Neural cell (in vitro differentiated cells): ENCODE data around the gene CDC40. TPM values are rescaled to one million over a fixed set of nuclear protein-coding genes. Genes with fewer than 3 reads are reported as not detected.

Experiments used
- H2AFZ ChIP-seq: fragments of 200-600, 300-800 bp; sonication (generic), shearing (Covaris generic); 2 replicates; pipeline ENCODE4 v1.6.0; 2014; ENCODE audit warnings: low read depth, mild to moderate bottlenecking, antibody characterized with exemption, low read length, moderate library complexity
- H3F3A ChIP-seq: fragments of 200-600 bp; shearing (Covaris generic); 2 replicates; pipeline ENCODE4 v1.6.1; 2016; ENCODE audit warnings: mild to moderate bottlenecking, moderate library complexity, mixed read lengths, antibody characterized with exemption, low read length; ENCODE audit not compliant: insufficient read depth, poor library complexity, severe bottlenecking
- H3K27ac ChIP-seq: fragments of 200-600, 300-800 bp; sonication (generic), shearing (Covaris generic); 2 replicates; pipeline ENCODE4 v1.5.1; 2014; ENCODE audit warnings: mild to moderate bottlenecking, low read length, moderate library complexity
- H3K27me3 ChIP-seq: fragments of 300-800, 200-600 bp; sonication (generic), shearing (Covaris generic); 2 replicates; pipeline ENCODE4 v1.6.0; 2014; ENCODE audit warnings: mild to moderate bottlenecking, low read depth, low read length, moderate library complexity; ENCODE audit not compliant: insufficient read depth
- H3K36me3 ChIP-seq: fragments of 300-800, 200-600 bp; sonication (generic), shearing (Covaris generic); 2 replicates; pipeline ENCODE4 v1.5.1; 2014; ENCODE audit warnings: mild to moderate bottlenecking, antibody characterized with exemption, low read length, moderate library complexity; ENCODE audit not compliant: insufficient read depth
- H3K4me2 ChIP-seq: fragments of 300-800, 200-600 bp; sonication (generic), shearing (Covaris generic); 2 replicates; pipeline ENCODE4 v1.6.0; 2014; ENCODE audit warnings: mild to moderate bottlenecking, low read length
- H3K4me3 ChIP-seq: fragments of 300-800, 200-600 bp; sonication (generic), shearing (Covaris generic); 2 replicates; pipeline ENCODE4 v1.5.1; 2014; ENCODE audit warnings: mild to moderate bottlenecking, low read length, moderate library complexity
- H3K79me2 ChIP-seq: fragments of 200-600 bp; shearing (Covaris generic); replicated peaks from 2 replicates; pipeline ENCODE4 v1.6.0; 2014; ENCODE audit warnings: mild to moderate bottlenecking, low read length, moderate library complexity; ENCODE audit not compliant: insufficient read depth
- H3K9ac ChIP-seq: fragments of 300-800, 200-600 bp; sonication (generic), shearing (Covaris generic); 2 replicates; pipeline ENCODE4 v1.6.1; 2016; ENCODE audit warnings: mild to moderate bottlenecking, low read length, mixed read lengths
- H3K9me2 ChIP-seq: fragments of 200-600 bp; shearing (Covaris generic); 2 replicates; pipeline ENCODE4 v1.6.1; 2016; ENCODE audit warnings: mild to moderate bottlenecking, low read length, mixed read lengths; ENCODE audit not compliant: insufficient read depth
- H3K9me3 ChIP-seq: fragments of 200-600, 300-800 bp; sonication (generic), shearing (Covaris generic); 2 replicates; pipeline ENCODE4 v1.6.1; 2016; ENCODE audit warnings: mild to moderate bottlenecking, mixed run types, low read length, moderate library complexity, mixed read lengths
- H4K20me1 ChIP-seq: fragments of 200-600 bp; shearing (Covaris generic); 2 replicates; pipeline ENCODE4 v1.6.1; 2016; ENCODE audit warnings: mild to moderate bottlenecking, mixed run types; ENCODE audit not compliant: insufficient read depth
- CTCF ChIP-seq: fragments of 450-650 bp; IDR thresholded peaks from 2 replicates; pipeline ENCODE4 v1.5.1; 2014; ENCODE audit warnings: antibody characterized with exemption, mild to moderate bottlenecking, moderate library complexity; ENCODE audit not compliant: poor library complexity, severe bottlenecking
- EP300 ChIP-seq: fragments of 450-650 bp; conservative IDR thresholded peaks from 2 replicates; pipeline ENCODE4 v1.6.1; 2014; ENCODE audit warnings: antibody characterized with exemption, mild to moderate bottlenecking, moderate library complexity; ENCODE audit not compliant: poor library complexity, severe bottlenecking
- EZH2 ChIP-seq: fragments of 200-600, 300-800 bp; shearing (Covaris generic), sonication (generic); IDR thresholded peaks from 2 replicates; pipeline ENCODE4 v1.6.1; 2014; ENCODE audit warnings: antibody characterized with exemption, low read length, borderline replicate concordance, mild to moderate bottlenecking; ENCODE audit not compliant: insufficient read depth, poor library complexity, severe bottlenecking
- MXI1 ChIP-seq: fragments of 450-650 bp; conservative IDR thresholded peaks from 2 replicates; pipeline ENCODE4 v1.6.1; 2014; ENCODE audit warnings: antibody characterized with exemption, mild to moderate bottlenecking; ENCODE audit not compliant: poor library complexity, severe bottlenecking
- POLR2AphosphoS5 ChIP-seq: IDR thresholded peaks from 2 replicates; pipeline ENCODE4 v1.6.1; 2012
- RAD21 ChIP-seq: fragments of 450-650 bp; conservative IDR thresholded peaks from 2 replicates; pipeline ENCODE4 v1.6.1; 2014; ENCODE audit warnings: antibody characterized with exemption, mild to moderate bottlenecking, moderate library complexity
- SMC3 ChIP-seq: fragments of 450-650 bp; conservative IDR thresholded peaks from 2 replicates; pipeline ENCODE4 v1.6.1; 2014; ENCODE audit warnings: antibody characterized with exemption, mild to moderate bottlenecking, moderate library complexity; ENCODE audit not compliant: poor library complexity
- TAF1 ChIP-seq: IDR thresholded peaks from 2 replicates; pipeline ENCODE4 v1.6.1; 2012; ENCODE audit warnings: low read depth
- polyA plus RNA-seq: library from polyadenylated mRNA; depleted of rRNA; stranded (reverse); fragments of >200 nt; gene quantifications from 2 replicates; pipeline ENCODE4 v1.2.3, GENCODE V29; 2014
- TF ChIP-seq, protein P1 (sequence below): IDR thresholded peaks from 2 replicates; pipeline ENCODE4 v1.6.1; 2012; ENCODE audit warnings: borderline replicate concordance

Gene CDC40
- polyA plus RNA-seq, 1 donor from 2014 or later = 22.9 TPM

- no peak overlapping the region for H2AFZ ChIP-seq
- H3K27ac ChIP-seq = no peak overlapping the region
- TF ChIP-seq EZH2 (no peak), RAD21 (no peak), EP300 (no peak), MXI1 (no peak), SMC3 (no peak), TAF1 (no peak)
- TF ChIP-seq, protein P1, sequence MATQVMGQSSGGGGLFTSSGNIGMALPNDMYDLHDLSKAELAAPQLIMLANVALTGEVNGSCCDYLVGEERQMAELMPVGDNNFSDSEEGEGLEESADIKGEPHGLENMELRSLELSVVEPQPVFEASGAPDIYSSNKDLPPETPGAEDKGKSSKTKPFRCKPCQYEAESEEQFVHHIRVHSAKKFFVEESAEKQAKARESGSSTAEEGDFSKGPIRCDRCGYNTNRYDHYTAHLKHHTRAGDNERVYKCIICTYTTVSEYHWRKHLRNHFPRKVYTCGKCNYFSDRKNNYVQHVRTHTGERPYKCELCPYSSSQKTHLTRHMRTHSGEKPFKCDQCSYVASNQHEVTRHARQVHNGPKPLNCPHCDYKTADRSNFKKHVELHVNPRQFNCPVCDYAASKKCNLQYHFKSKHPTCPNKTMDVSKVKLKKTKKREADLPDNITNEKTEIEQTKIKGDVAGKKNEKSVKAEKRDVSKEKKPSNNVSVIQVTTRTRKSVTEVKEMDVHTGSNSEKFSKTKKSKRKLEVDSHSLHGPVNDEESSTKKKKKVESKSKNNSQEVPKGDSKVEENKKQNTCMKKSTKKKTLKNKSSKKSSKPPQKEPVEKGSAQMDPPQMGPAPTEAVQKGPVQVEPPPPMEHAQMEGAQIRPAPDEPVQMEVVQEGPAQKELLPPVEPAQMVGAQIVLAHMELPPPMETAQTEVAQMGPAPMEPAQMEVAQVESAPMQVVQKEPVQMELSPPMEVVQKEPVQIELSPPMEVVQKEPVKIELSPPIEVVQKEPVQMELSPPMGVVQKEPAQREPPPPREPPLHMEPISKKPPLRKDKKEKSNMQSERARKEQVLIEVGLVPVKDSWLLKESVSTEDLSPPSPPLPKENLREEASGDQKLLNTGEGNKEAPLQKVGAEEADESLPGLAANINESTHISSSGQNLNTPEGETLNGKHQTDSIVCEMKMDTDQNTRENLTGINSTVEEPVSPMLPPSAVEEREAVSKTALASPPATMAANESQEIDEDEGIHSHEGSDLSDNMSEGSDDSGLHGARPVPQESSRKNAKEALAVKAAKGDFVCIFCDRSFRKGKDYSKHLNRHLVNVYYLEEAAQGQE = no peak
- no peak overlapping the region for H3K9ac ChIP-seq
- no peaks in the 10 kb centered on the region for H3K27me3 ChIP-seq
- H3K79me2 ChIP-seq = no peaks in the 10 kb centered on the region
- H3K4me3 ChIP-seq = no peak overlapping the region
- H3K9me3 ChIP-seq = no peaks in the 10 kb centered on the region
- H3K36me3 ChIP-seq = no peaks in the 10 kb centered on the region
- H3K9me2 ChIP-seq = no peaks in the 10 kb centered on the region
- H4K20me1 ChIP-seq = no peaks in the 10 kb centered on the region
- no peak overlapping the region for H3K4me2 ChIP-seq
- no peaks in the 10 kb centered on the region for H3F3A ChIP-seq
These were observed 89.4 kb downstream of the CDC40 start for GRCh38 chr6:110269623-110270022.

DNA sequence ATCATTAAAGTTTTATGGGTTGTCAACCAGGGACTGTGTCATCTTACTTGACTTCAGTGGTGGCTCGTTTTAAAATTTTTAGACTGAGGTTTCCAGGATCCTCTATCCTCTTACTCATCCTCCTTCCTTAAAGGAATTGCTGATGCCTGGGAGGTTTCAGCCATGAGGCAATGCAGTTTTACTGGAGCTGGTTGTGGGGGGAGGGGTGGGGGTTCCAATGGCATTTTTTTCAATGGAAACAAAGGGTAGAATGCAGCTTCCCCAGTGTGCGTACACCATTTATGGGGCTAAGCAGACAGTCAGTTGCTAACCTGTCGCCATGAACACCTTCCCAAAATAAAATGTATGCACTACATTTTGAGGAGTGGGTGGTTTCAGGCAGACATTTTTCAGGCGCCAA lies 89.9 kb downstream of the CDC40 start:
- Histone ChIP-seq H3K9me3 (no peaks in the 10 kb centered on the region), H3K27me3 (no peaks in the 10 kb centered on the region), H3K27ac (no peak overlapping the region), H3F3A (no peaks in the 10 kb centered on the region), H3K9me2 (no peaks in the 10 kb centered on the region), H4K20me1 (no peaks in the 10 kb centered on the region), H3K36me3 (no peaks in the 10 kb centered on the region), H3K4me3 (no peak overlapping the region), H3K79me2 (no peaks in the 10 kb centered on the region), H2AFZ (no peak overlapping the region), H3K4me2 (no peak overlapping the region), H3K9ac (no peak overlapping the region)
- TF ChIP-seq POLR2AphosphoS5 (no peak), EP300 (no peak), RAD21 (no peak), CTCF (no peak), EZH2 (no peak), SMC3 (no peak), TAF1 (no peak), MXI1 (no peak)
- TF ChIP-seq, protein P1 = no peak
